K562 (cell line): ENCODE measurements around the gene TEX9.

Experiments
- BRD4 ChIP-seq: fragments of 200-600 bp; sonication (generic); IDR thresholded peaks from 2 replicates; pipeline ENCODE4 v1.6.1; 2017; ENCODE audit warnings: inconsistent platforms
- CEBPG ChIP-seq, 3 experiments: fragments of 200-800 bp in 1 of 3; sonication (Bioruptor generic) in 1 of 3; sonication (generic) in 1 of 3; formaldehyde crosslinking in 1 of 3; IDR thresholded peaks in 2 of 3; conservative IDR thresholded peaks in 1 of 3; 2 replicates each; pipeline versions ENCODE4 v1.6.1 to v1.8.0; 2016 to 2022; ENCODE audit warnings: missing compliant biosample characterization in 2 of 3, missing genetic modification characterization in 2 of 3, mild to moderate bottlenecking in 1 of 3, missing genetic modification reagents in 1 of 3
- GABPA ChIP-seq: fragments of 200-800 bp; sonication (Bioruptor generic); conservative IDR thresholded peaks from 2 replicates; pipeline ENCODE4 v1.6.1; 2016; ENCODE audit warnings: low read depth, missing genetic modification characterization, missing compliant biosample characterization
- ILK ChIP-seq: fragments of 450-650 bp; IDR thresholded peaks from 2 replicates; pipeline ENCODE4 v1.6.1; 2016; ENCODE audit warnings: missing genetic modification characterization, low read depth, mild to moderate bottlenecking, missing compliant biosample characterization, moderate library complexity, borderline replicate concordance
- JUN ChIP-seq, 2 experiments: sonication (generic) in 1 of 2; formaldehyde crosslinking in 1 of 2; IDR thresholded peaks; 2 replicates each; pipeline versions ENCODE4 v1.6.1 to v1.8.0; 2012 to 2022; ENCODE audit warnings: borderline replicate concordance in 2 of 2, mild to moderate bottlenecking in 2 of 2, improper control_type of control experiment in 1 of 2, low read depth in 1 of 2, low read length in 1 of 2, missing genetic modification reagents in 1 of 2
- KLF6 ChIP-seq: fragments of 250-450 bp; sonication (Bioruptor Pico); IDR thresholded peaks from 2 replicates; pipeline ENCODE4 v1.4.0; 2020; ENCODE audit warnings: mild to moderate bottlenecking, moderate library complexity, borderline replicate concordance
- POLR2AphosphoS5 ChIP-seq: IDR thresholded peaks from 2 replicates; pipeline ENCODE4 v1.6.1; 2011; ENCODE audit warnings: mild to moderate bottlenecking, low read depth, low read length, moderate library complexity; ENCODE audit not compliant: control insufficient read depth, insufficient read depth
- SMC3 ChIP-seq: conservative IDR thresholded peaks from 2 replicates; pipeline ENCODE4 v1.6.1; 2011; ENCODE audit warnings: low read depth, low read length, improper control_type of control experiment; ENCODE audit not compliant: insufficient read depth
- ZSCAN32 ChIP-seq: fragments of 450-650 bp; formaldehyde crosslinking; IDR thresholded peaks from 2 replicates; pipeline ENCODE4 v1.4.0; 2020; ENCODE audit warnings: mild to moderate bottlenecking, moderate library complexity
- TF ChIP-seq, protein P1 (sequence below), 3 experiments: IDR thresholded peaks in 2 of 3; conservative IDR thresholded peaks in 1 of 3; 2 replicates each; pipeline ENCODE4 v1.5.1; 2011 to 2012; ENCODE audit warnings: low read length in 3 of 3, mild to moderate bottlenecking in 3 of 3, control low read depth in 2 of 3, improper control_type of control experiment in 1 of 3, inconsistent platforms in 1 of 3, low read depth in 1 of 3, mixed read lengths in 1 of 3, moderate library complexity in 1 of 3; ENCODE audit not compliant: insufficient read depth in 2 of 3
- TF ChIP-seq, protein P2 (sequence below): fragments of 250-450 bp; sonication (Bioruptor Pico); IDR thresholded peaks from 2 replicates; pipeline ENCODE4 v1.5.0; 2021; ENCODE audit warnings: mild to moderate bottlenecking, borderline replicate concordance
- TF ChIP-seq, protein P3 (sequence below): fragments of 450-650 bp; IDR thresholded peaks from 2 replicates; pipeline ENCODE4 v1.6.1; 2016; ENCODE audit warnings: low read depth
- TF ChIP-seq, protein P4 (sequence below): fragments of 450-650 bp; formaldehyde crosslinking; IDR thresholded peaks from 2 replicates; pipeline ENCODE4 v1.4.0; 2022; ENCODE audit warnings: missing genetic modification characterization
- TF ChIP-seq, protein P5 (sequence below): sonication (generic); formaldehyde crosslinking; IDR thresholded peaks from 2 replicates; pipeline ENCODE4 v1.8.0; 2022; ENCODE audit warnings: missing genetic modification reagents, mild to moderate bottlenecking, borderline replicate concordance

DNA sequence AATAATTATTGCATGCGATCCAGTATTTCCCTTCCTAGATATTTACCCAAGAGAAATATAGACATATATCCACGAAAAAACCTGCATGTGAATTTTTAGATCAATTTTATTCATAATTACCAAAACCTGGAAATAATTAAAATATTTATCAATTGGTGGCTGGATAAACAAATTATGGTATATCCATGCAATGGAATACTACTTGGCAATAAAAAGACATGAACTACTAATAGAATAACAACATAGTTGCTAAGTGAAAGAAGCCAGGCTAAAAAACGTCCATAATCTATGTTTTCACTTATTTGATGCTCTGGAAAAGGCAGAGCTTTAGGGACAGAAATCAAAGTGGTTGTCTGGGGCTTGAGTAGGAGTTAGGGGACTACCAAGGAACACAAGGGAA, 20.7 kb downstream of the TEX9 start:
- TF ChIP-seq ILK (tag) (no peak), CEBPG (CRISPR knock-in tag; IDR thresholded peaks at IDR 0.05) (no peak), CEBPG (tag; conservative IDR thresholded peaks at IDR 0.05 in 1 of 2, IDR thresholded peaks at IDR 0.05 in 1 of 2) (no peak), SMC3 (no peak), KLF6 (CRISPR knock-in tag) (no peak), ZSCAN32 (CRISPR knock-in tag) (no peak), POLR2AphosphoS5 (no peak), BRD4 (no peak), GABPA (tag) (no peak), JUN (IDR thresholded peaks at IDR 0.05; ENCODE audit: borderline replicate concordance, low read depth, low read length) (no peak), JUN (CRISPR knock-in tag; IDR thresholded peaks at IDR 0.05; ENCODE audit: borderline replicate concordance) (no peak)
- TF ChIP-seq, protein P1, sequence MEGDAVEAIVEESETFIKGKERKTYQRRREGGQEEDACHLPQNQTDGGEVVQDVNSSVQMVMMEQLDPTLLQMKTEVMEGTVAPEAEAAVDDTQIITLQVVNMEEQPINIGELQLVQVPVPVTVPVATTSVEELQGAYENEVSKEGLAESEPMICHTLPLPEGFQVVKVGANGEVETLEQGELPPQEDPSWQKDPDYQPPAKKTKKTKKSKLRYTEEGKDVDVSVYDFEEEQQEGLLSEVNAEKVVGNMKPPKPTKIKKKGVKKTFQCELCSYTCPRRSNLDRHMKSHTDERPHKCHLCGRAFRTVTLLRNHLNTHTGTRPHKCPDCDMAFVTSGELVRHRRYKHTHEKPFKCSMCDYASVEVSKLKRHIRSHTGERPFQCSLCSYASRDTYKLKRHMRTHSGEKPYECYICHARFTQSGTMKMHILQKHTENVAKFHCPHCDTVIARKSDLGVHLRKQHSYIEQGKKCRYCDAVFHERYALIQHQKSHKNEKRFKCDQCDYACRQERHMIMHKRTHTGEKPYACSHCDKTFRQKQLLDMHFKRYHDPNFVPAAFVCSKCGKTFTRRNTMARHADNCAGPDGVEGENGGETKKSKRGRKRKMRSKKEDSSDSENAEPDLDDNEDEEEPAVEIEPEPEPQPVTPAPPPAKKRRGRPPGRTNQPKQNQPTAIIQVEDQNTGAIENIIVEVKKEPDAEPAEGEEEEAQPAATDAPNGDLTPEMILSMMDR (IDR thresholded peaks at IDR 0.05 in 2 of 3, conservative IDR thresholded peaks at IDR 0.05 in 1 of 3; ENCODE audit: insufficient read depth in 2 of 3, low read depth in 1 of 3, low read length in 3 of 3), result no peak
- TF ChIP-seq, protein P2, sequence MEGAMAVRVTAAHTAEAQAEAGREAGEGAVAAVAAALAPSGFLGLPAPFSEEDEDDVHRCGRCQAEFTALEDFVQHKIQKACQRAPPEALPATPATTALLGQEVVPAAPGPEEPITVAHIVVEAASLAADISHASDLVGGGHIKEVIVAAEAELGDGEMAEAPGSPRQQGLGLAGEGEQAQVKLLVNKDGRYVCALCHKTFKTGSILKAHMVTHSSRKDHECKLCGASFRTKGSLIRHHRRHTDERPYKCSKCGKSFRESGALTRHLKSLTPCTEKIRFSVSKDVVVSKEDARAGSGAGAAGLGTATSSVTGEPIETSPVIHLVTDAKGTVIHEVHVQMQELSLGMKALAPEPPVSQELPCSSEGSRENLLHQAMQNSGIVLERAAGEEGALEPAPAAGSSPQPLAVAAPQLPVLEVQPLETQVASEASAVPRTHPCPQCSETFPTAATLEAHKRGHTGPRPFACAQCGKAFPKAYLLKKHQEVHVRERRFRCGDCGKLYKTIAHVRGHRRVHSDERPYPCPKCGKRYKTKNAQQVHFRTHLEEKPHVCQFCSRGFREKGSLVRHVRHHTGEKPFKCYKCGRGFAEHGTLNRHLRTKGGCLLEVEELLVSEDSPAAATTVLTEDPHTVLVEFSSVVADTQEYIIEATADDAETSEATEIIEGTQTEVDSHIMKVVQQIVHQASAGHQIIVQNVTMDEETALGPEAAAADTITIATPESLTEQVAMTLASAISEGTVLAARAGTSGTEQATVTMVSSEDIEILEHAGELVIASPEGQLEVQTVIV (CRISPR knock-in tag), result no peak
- TF ChIP-seq, protein P3, sequence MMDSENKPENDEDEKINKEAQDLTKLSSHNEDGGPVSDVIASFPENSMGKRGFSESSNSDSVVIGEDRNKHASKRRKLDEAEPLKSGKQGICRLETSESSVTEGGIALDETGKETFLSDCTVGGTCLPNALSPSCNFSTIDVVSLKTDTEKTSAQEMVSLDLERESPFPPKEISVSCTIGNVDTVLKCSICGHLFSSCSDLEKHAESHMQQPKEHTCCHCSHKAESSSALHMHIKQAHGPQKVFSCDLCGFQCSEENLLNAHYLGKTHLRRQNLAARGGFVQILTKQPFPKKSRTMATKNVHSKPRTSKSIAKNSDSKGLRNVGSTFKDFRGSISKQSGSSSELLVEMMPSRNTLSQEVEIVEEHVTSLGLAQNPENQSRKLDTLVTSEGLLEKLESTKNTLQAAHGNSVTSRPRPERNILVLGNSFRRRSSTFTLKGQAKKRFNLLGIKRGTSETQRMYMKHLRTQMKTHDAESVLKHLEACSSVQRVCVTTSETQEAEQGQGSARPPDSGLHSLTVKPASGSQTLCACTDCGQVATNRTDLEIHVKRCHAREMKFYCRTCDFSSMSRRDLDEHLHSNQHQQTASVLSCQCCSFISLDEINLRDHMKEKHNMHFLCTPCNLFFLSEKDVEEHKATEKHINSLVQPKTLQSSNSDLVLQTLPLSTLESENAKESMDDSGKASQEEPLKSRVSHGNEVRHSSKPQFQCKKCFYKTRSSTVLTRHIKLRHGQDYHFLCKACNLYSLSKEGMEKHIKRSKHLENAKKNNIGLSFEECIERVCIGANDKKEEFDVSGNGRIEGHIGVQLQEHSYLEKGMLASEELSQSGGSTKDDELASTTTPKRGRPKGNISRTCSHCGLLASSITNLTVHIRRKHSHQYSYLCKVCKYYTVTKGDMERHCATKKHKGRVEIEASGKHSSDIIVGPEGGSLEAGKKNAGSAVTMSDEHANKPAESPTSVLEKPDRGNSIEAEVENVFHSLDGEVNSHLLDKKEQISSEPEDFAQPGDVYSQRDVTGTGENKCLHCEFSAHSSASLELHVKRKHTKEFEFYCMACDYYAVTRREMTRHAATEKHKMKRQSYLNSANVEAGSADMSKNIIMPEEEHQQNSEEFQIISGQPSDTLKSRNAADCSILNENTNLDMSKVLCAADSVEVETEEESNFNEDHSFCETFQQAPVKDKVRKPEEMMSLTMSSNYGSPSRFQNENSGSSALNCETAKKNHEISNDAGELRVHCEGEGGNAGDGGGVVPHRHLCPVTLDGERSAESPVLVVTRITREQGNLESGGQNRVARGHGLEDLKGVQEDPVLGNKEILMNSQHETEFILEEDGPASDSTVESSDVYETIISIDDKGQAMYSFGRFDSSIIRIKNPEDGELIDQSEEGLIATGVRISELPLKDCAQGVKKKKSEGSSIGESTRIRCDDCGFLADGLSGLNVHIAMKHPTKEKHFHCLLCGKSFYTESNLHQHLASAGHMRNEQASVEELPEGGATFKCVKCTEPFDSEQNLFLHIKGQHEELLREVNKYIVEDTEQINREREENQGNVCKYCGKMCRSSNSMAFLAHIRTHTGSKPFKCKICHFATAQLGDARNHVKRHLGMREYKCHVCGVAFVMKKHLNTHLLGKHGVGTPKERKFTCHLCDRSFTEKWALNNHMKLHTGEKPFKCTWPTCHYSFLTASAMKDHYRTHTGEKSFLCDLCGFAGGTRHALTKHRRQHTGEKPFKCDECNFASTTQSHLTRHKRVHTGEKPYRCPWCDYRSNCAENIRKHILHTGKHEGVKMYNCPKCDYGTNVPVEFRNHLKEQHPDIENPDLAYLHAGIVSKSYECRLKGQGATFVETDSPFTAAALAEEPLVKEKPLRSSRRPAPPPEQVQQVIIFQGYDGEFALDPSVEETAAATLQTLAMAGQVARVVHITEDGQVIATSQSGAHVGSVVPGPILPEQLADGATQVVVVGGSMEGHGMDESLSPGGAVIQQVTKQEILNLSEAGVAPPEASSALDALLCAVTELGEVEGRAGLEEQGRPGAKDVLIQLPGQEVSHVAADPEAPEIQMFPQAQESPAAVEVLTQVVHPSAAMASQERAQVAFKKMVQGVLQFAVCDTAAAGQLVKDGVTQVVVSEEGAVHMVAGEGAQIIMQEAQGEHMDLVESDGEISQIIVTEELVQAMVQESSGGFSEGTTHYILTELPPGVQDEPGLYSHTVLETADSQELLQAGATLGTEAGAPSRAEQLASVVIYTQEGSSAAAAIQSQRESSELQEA, result no peak
- TF ChIP-seq, protein P4, sequence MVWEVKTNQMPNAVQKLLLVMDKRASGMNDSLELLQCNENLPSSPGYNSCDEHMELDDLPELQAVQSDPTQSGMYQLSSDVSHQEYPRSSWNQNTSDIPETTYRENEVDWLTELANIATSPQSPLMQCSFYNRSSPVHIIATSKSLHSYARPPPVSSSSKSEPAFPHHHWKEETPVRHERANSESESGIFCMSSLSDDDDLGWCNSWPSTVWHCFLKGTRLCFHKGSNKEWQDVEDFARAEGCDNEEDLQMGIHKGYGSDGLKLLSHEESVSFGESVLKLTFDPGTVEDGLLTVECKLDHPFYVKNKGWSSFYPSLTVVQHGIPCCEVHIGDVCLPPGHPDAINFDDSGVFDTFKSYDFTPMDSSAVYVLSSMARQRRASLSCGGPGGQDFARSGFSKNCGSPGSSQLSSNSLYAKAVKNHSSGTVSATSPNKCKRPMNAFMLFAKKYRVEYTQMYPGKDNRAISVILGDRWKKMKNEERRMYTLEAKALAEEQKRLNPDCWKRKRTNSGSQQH (CRISPR knock-in tag), result no peak
- TF ChIP-seq, protein P5, sequence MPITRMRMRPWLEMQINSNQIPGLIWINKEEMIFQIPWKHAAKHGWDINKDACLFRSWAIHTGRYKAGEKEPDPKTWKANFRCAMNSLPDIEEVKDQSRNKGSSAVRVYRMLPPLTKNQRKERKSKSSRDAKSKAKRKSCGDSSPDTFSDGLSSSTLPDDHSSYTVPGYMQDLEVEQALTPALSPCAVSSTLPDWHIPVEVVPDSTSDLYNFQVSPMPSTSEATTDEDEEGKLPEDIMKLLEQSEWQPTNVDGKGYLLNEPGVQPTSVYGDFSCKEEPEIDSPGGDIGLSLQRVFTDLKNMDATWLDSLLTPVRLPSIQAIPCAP (CRISPR knock-in tag), result no peak
